Stimulated activated CD8-positive, alpha-beta memory T cell treated with anti-CD3 and anti-CD28 coated beads, Interleukin-12 subunit alpha, Interleukin-12 subunit beta, amount 100 ng/mL, for 4 hours (primary cell): Measurements from ENCODE around the gene CCNT2.
"Not testable (repeated sequence)": the region's sequence is repeated elsewhere in the genome, so short reads cannot be mapped to it uniquely, and the experiment has no call there.

Experiments used
- DNase-seq: peaks from one replicate; pipeline ENCODE4 v3.0.0-alpha.2; 2020; ENCODE audit warnings: low read depth

Gene CCNT2

GRCh38 chr2:134976074-134976702 is 57.6 kb downstream of the CCNT2 start:
- DNase-seq, result no peak

DNA sequence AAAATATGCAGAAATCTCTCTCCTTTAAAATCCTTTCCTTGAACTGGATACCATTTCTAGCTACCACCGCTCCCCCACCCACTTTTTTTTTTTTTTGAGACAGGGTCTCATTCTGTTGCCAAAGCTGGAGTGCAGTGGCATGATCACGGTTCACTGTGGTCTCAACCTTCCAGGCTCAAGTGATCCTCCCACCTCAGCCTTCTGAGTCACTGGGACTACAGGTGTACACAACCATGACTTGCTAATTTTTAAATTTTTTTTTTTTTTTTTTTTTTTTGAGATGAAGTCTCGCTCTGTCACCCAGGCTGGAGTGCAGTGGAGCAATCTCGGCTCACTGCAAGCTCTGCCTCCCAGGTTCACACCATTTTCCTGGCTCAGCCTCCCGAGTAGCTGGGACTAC is 58.5 kb downstream of the CCNT2 start:
- DNase-seq, result not testable (repeated sequence)

GRCh38 chr2:134979221-134979620 is 60.6 kb downstream of the CCNT2 start:
- no peak for DNase-seq

DNA sequence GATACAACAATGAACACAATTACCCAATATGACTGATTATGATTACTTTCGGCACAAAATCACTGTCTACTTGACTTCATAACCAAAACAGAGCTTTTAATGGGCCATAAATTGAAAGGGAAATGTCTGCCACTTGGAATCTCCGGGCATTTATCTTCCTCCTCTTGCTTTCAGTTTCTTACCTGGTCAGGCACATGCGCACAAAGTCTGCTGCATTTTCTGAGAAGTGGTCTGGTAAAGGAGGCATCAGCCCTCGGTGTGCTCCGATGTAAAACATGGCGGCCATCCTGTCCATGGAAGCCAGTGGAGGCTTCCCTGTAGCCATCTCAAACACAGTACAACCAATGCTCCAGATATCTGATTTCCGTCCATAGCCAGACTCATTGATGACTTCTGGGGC is 62.0 kb downstream of the CCNT2 start:
- DNase-seq, result no peak

GRCh38 chr2:134982603-134983002 is 64.0 kb downstream of the CCNT2 start:
- no peak for DNase-seq

- no peak for DNase-seq
Measured at GRCh38 chr2:134985061-134985460, 66.4 kb downstream of the CCNT2 start.

DNA sequence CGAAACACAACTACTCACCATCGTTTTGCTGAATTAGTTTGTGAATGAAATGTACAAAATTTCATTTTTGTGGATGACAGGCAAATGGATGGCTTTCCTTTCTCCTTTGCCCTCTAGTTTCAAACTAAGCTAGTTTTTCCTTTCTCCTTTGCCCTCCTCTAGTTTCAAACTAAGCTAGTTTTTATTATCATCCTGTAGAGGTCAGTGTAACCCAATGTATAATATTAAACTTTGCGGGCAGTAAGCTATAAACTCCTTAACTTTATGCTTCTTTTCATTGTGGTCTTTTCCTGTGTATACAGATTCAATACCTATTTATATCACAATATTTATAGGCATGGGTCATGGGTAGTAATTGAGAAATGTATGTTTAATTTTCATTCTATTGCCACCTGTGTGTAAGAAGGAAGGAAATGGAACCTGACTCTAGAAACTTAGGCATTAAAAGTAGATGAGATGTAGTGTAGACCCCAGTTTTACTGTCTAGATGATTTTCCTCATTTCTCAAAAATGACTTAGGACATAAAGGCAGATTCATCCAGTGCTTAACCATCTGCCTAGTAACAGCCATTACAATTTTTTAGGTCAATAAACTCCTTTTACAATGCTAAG is 70.5 kb downstream of the CCNT2 start:
- DNase-seq, result no peak

GRCh38 chr2:134999521-134999920 is 80.9 kb downstream of the CCNT2 start:
- DNase-seq, result no peak

DNA sequence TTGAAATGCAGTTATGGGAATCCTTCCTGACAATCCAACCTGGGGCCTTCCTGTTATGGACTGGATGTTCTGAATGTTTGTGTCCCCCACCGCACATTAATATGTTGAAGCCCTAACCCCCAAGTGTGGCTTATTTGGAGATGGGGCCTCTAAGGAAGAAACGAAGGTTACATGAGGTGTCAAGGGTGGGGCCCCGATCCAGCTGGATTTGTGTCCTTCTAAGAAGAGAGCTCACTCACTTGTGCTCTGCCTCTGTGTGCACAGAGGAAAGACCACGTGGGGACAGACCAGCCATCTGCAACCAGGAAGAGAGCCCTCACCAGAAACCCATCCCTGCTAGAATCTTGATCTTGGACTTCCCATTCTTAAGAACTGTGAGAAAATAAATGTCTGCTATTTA is 84.2 kb downstream of the CCNT2 start:
- no peak for DNase-seq

DNA sequence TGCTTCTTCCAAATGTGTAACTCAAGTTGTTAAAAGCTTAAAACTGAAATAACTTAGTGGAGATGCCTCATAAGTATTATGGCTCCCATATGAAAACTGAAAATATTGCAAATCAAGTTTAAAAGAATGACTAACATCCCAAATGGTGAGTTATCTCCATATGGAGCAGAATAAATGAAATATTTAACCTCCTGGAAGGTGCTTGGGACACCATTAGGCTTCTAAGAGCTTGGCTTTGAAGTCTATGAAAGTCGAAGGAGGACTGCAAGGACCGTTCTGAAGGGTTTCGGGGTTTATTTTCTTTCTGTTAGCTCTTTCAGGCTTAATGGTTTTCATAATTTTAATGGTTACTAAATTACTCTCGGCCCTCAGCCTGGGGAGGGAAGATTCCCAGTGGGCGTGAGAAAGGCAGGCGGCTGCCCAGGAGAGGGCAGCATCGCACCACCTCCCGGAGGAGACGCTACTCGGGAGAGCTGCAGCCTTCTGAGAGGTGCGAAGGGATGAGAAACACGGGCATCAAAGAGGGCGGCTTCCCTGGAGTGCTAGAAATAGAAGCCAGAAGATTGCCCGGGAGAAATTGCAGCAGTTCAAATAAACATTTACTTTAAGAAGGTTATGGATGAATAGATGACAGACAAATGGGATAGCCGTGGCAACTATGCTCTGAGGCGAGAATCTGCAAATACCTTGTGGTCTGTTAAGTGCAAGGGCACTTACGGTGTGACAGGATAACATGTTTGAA is 85.6 kb downstream of the CCNT2 start:
- DNase-seq, result peak; percentile 45

DNA sequence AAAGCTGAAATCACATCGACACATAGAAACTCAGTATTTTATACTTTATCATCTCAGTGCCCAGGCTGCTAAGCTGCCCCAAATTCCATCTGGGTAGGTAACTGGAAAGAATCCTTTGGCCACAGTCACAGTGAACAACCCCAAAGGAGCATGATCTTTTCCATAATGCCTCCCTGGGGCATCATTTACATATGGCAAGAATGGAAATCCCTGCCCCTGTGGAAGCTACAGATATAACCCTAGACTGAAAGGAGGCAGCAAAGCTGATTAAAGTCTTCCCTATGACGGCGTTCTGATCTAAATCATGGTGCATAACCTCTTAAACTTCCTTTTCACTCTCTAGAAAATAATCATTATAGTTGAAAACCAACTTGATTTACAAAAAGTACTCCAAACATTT is 87.1 kb downstream of the CCNT2 start:
- DNase-seq, result no peak
